Measurements from ENCODE around the gene PLEKHM3. TPM values are rescaled to one million over a fixed set of nuclear protein-coding genes. Genes with fewer than 3 reads are reported as not detected.

PLEKHM3 gene
- total RNA-seq, 1 donor from 2014 or later, result 2.5 TPM

GRCh38 chr2:207926133-207926988 is 99.0 kb downstream of the PLEKHM3 start:
- no peak for DNase-seq (ENCODE audit: low read depth)
- H3K4me3 ChIP-seq (ENCODE audit: low read depth, low read length), result no peak overlapping the region
- TF ChIP-seq CTCF (conservative IDR thresholded peaks at IDR 0.05; ENCODE audit: low read depth, low read length), result no peak

GRCh38 chr2:207925601-207926000 is 99.7 kb downstream of the PLEKHM3 start:
- no peak overlapping the region for H3K4me3 ChIP-seq (ENCODE audit: low read depth, low read length)
- no peak for DNase-seq (ENCODE audit: low read depth)
- TF ChIP-seq CTCF (conservative IDR thresholded peaks at IDR 0.05; ENCODE audit: low read depth, low read length), result no peak

GRCh38 chr2:207921606-207922005 is 103.7 kb downstream of the PLEKHM3 start:
- no peak for TF ChIP-seq CTCF (conservative IDR thresholded peaks at IDR 0.05; ENCODE audit: low read depth, low read length)
- no peak for DNase-seq (ENCODE audit: low read depth)
- H3K4me3 ChIP-seq (ENCODE audit: low read depth, low read length), result no peak overlapping the region

DNA sequence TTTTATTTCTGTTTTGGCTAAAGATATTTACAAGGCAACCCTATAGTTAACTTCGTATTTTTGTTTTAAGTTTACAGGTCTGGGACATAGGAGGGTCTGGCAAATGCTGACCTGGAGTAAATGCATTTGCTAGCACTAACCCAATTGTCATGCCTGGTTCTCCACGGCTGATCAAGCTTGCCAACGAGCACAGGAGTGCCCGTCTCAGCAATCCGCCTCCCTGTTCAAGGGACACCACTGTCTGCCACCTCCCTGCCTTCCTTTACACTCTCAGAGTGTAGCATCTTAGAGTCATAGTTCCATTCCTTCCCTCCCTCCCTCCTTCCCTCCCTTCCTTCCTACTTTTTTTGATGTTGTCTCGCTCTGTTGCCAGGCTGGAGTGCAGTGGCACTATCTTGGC is 104.6 kb downstream of the PLEKHM3 start:
- no peak for TF ChIP-seq CTCF (conservative IDR thresholded peaks at IDR 0.05; ENCODE audit: low read depth, low read length)

GRCh38 chr2:207920321-207920720 is 105.0 kb downstream of the PLEKHM3 start:
- no peak for TF ChIP-seq CTCF (conservative IDR thresholded peaks at IDR 0.05; ENCODE audit: low read depth, low read length)
- no peak overlapping the region for H3K4me3 ChIP-seq (ENCODE audit: low read depth, low read length)
- DNase-seq (ENCODE audit: low read depth), result no peak

More for the DNA sequence above, 104.6 kb downstream of the PLEKHM3 start:
- DNase-seq (ENCODE audit: low read depth), result no peak
- H3K4me3 ChIP-seq (ENCODE audit: low read depth, low read length), result no peak overlapping the region

GRCh38 chr2:207919164-207919919 is 106.0 kb downstream of the PLEKHM3 start:
- H3K4me3 ChIP-seq (ENCODE audit: low read depth, low read length), result no peak overlapping the region
- DNase-seq (ENCODE audit: low read depth), result no peak
- TF ChIP-seq CTCF (conservative IDR thresholded peaks at IDR 0.05; ENCODE audit: low read depth, low read length), result no peak
